HepG2 (cell line): ENCODE measurements around the gene LTC4S. TPM values are rescaled to one million over a fixed set of nuclear protein-coding genes. Genes with fewer than 3 reads are reported as not detected.

Experiments used
- DR1 ChIP-seq: sonication (generic); formaldehyde crosslinking; IDR thresholded peaks from 2 replicates; pipeline ENCODE4 v1.8.0; 2021; ENCODE audit warnings: mild to moderate bottlenecking, missing genetic modification reagents, inconsistent platforms
- KAT7 ChIP-seq: IDR thresholded peaks from 2 replicates; pipeline ENCODE4 v1.6.1; 2018; ENCODE audit warnings: borderline replicate concordance, missing compliant biosample characterization
- MAFF ChIP-seq: IDR thresholded peaks from 2 replicates; pipeline ENCODE4 v1.6.1; 2011; ENCODE audit warnings: low read depth, low read length, improper control_type of control experiment
- USF2 ChIP-seq, 2 experiments: sonication (generic) in 1 of 2; formaldehyde crosslinking in 1 of 2; IDR thresholded peaks; 2 replicates each; pipeline versions ENCODE4 v1.5.1 to v1.6.1; 2011 to 2020; ENCODE audit warnings: borderline replicate concordance in 1 of 2, low read depth in 1 of 2, low read length in 1 of 2, mild to moderate bottlenecking in 1 of 2, missing genetic modification reagents in 1 of 2, moderate library complexity in 1 of 2
- ZNF547 ChIP-seq: sonication (generic); formaldehyde crosslinking; IDR thresholded peaks from 2 replicates; pipeline ENCODE4 v1.5.1; 2020; ENCODE audit warnings: mild to moderate bottlenecking, missing genetic modification reagents
- ZNF775 ChIP-seq: sonication (generic); formaldehyde crosslinking; IDR thresholded peaks from 2 replicates; pipeline ENCODE4 v1.4.0; 2020; ENCODE audit warnings: missing genetic modification reagents, mild to moderate bottlenecking, moderate library complexity, borderline replicate concordance
- polyA plus RNA-seq, 8 experiments: library from polyadenylated mRNA; depleted of rRNA in 3 of 8; stranded (reverse) in 7 of 8; unstranded in 1 of 8; fragments of >200 nt; fragmentation: Illumina TruSeq in 4 of 8; extraction: Trizol in 4 of 8; gene quantifications; 2 replicates each; pipeline versions ENCODE4 v1.2.1 to v1.2.3, GENCODE V29; 2011 to 2016; ENCODE audit warnings: low read depth in 4 of 8, missing spikeins in 1 of 8, mixed read lengths in 1 of 8; ENCODE audit not compliant: insufficient read depth in 1 of 8
- total RNA-seq, 5 experiments: library from RNA; depleted of rRNA; stranded (reverse); fragments of >200 nt; fragmentation: Illumina TruSeq; extraction: Trizol; gene quantifications; 2 replicates each; pipeline ENCODE4 v1.2.3, GENCODE V29; 2016; ENCODE audit warnings: low read depth in 1 of 5
- TF ChIP-seq, protein P1 (sequence below), 2 experiments: sonication (generic) in 1 of 2; formaldehyde crosslinking in 1 of 2; IDR thresholded peaks; 2 replicates each; pipeline versions ENCODE4 v1.4.0 to v1.6.1; 2018 to 2020; ENCODE audit warnings: missing genetic modification reagents in 2 of 2, borderline replicate concordance in 1 of 2, low read depth in 1 of 2, mild to moderate bottlenecking in 1 of 2, missing biosample characterization in 1 of 2
- TF ChIP-seq, protein P2 (sequence below): sonication (generic); formaldehyde crosslinking; IDR thresholded peaks from 2 replicates; pipeline ENCODE4 v1.5.0; 2020; ENCODE audit warnings: missing genetic modification reagents
- TF ChIP-seq, protein P3 (sequence below): IDR thresholded peaks from 2 replicates; pipeline ENCODE4 v1.6.1; 2012; ENCODE audit warnings: inconsistent platforms
- TF ChIP-seq, protein P4 (sequence below), 2 experiments: fragments of 450-650 bp in 1 of 2; sonication (generic) in 1 of 2; formaldehyde crosslinking in 1 of 2; IDR thresholded peaks; 2 replicates each; pipeline versions ENCODE4 v1.6.1 to v1.8.0; 2016 to 2022; ENCODE audit warnings: antibody characterized with exemption in 1 of 2, mild to moderate bottlenecking in 1 of 2, missing genetic modification reagents in 1 of 2

Gene LTC4S
- total and polyA plus RNA-seq, 2 of the 13 experiments (the other 11 are each of a cell fraction or from before 2014, with no cell fraction given): 0.35 TPM; not detected in 1

DNA sequence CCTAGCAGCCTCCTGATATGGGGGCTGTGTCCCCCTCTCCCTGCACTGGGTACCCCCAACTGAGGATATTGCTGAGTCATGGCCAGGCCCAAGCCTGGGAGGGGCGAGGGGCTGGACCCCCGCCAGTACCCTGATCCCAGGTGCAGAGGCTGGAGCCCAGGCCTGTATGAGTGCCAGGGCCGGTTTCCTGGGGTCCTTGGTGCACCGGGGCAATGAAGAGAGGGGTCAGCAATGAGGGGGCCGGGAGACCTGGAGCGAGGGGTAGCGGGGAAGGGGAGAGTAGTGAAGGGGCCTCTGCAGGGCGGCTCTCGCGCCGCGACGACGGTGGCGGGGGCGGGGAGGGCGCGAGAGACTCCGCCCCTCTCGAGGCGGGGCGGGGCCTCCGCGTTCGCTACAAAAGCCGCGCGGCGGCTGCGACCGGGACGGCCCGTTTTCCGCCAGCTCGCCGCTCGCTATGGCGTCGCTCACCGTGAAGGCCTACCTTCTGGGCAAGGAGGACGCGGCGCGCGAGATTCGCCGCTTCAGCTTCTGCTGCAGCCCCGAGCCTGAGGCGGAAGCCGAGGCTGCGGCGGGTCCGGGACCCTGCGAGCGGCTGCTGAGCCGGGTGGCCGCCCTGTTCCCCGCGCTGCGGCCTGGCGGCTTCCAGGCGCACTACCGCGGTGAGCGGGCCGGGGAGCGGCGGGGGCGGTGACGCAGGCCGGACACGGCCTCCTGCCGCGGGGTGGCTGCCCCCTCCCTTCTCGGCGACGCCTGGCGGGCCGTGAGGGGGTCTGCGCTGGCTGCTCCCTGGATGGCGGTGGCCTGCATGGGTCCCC lies 26.9 kb downstream of the LTC4S start, which contains the start of gene SQSTM1 (continued):
- TF ChIP-seq, protein P1, sequence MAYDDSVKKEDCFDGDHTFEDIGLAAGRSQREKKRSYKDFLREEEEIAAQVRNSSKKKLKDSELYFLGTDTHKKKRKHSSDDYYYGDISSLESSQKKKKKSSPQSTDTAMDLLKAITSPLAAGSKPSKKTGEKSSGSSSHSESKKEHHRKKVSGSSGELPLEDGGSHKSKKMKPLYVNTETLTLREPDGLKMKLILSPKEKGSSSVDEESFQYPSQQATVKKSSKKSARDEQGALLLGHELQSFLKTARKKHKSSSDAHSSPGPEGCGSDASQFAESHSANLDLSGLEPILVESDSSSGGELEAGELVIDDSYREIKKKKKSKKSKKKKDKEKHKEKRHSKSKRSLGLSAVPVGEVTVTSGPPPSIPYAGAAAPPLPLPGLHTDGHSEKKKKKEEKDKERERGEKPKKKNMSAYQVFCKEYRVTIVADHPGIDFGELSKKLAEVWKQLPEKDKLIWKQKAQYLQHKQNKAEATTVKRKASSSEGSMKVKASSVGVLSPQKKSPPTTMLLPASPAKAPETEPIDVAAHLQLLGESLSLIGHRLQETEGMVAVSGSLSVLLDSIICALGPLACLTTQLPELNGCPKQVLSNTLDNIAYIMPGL (CRISPR knock-in tag; IDR thresholded peaks at IDR 0.05; ENCODE audit: borderline replicate concordance in 1 of 2, low read depth in 1 of 2): peak; percentile 13 to 55; a peak in 3 of 4 replicates
- TF ChIP-seq KAT7 (peak; percentile 81; the same call in 1 of the 2 replicates), MAFF (peak; percentile 89), ZNF547 (CRISPR knock-in tag) (peak; percentile 36; the same call in 1 of the 2 replicates), DR1 (CRISPR knock-in tag) (peak; percentile 98), USF2 (IDR thresholded peaks at IDR 0.05; ENCODE audit: low read depth, low read length) (no peak), USF2 (CRISPR knock-in tag; IDR thresholded peaks at IDR 0.05; ENCODE audit: borderline replicate concordance) (no peak), ZNF775 (CRISPR knock-in tag) (no peak)
- TF ChIP-seq, protein P2, sequence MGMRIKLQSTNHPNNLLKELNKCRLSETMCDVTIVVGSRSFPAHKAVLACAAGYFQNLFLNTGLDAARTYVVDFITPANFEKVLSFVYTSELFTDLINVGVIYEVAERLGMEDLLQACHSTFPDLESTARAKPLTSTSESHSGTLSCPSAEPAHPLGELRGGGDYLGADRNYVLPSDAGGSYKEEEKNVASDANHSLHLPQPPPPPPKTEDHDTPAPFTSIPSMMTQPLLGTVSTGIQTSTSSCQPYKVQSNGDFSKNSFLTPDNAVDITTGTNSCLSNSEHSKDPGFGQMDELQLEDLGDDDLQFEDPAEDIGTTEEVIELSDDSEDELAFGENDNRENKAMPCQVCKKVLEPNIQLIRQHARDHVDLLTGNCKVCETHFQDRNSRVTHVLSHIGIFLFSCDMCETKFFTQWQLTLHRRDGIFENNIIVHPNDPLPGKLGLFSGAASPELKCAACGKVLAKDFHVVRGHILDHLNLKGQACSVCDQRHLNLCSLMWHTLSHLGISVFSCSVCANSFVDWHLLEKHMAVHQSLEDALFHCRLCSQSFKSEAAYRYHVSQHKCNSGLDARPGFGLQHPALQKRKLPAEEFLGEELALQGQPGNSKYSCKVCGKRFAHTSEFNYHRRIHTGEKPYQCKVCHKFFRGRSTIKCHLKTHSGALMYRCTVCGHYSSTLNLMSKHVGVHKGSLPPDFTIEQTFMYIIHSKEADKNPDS (CRISPR knock-in tag): peak; percentile 10; the same call in 1 of the 2 replicates
- TF ChIP-seq, protein P3, sequence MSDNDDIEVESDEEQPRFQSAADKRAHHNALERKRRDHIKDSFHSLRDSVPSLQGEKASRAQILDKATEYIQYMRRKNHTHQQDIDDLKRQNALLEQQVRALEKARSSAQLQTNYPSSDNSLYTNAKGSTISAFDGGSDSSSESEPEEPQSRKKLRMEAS: no peak
- TF ChIP-seq, protein P4, sequence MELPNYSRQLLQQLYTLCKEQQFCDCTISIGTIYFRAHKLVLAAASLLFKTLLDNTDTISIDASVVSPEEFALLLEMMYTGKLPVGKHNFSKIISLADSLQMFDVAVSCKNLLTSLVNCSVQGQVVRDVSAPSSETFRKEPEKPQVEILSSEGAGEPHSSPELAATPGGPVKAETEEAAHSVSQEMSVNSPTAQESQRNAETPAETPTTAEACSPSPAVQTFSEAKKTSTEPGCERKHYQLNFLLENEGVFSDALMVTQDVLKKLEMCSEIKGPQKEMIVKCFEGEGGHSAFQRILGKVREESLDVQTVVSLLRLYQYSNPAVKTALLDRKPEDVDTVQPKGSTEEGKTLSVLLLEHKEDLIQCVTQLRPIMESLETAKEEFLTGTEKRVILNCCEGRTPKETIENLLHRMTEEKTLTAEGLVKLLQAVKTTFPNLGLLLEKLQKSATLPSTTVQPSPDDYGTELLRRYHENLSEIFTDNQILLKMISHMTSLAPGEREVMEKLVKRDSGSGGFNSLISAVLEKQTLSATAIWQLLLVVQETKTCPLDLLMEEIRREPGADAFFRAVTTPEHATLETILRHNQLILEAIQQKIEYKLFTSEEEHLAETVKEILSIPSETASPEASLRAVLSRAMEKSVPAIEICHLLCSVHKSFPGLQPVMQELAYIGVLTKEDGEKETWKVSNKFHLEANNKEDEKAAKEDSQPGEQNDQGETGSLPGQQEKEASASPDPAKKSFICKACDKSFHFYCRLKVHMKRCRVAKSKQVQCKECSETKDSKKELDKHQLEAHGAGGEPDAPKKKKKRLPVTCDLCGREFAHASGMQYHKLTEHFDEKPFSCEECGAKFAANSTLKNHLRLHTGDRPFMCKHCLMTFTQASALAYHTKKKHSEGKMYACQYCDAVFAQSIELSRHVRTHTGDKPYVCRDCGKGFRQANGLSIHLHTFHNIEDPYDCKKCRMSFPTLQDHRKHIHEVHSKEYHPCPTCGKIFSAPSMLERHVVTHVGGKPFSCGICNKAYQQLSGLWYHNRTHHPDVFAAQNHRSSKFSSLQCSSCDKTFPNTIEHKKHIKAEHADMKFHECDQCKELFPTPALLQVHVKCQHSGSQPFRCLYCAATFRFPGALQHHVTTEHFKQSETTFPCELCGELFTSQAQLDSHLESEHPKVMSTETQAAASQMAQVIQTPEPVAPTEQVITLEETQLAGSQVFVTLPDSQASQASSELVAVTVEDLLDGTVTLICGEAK (IDR thresholded peaks at IDR 0.05): no peak
- TF ChIP-seq, protein P4 (CRISPR knock-in tag; IDR thresholded peaks at IDR 0.05): peak; percentile 42; the same call in 1 of the 2 replicates
